WTC11 (cell line): ENCODE measurements around the gene OSTM1. TPM values are rescaled to one million over a fixed set of nuclear protein-coding genes. Genes with fewer than 3 reads are reported as not detected.

Experiments
- ATAC-seq: fragments of 200-7000 bp; cut with Tn5 transposase; 2 replicates; pipeline ENCODE4 v1.10.0; 2021; ENCODE audit warnings: mild to moderate bottlenecking, moderate library complexity
- CTCF ChIA-PET: fragments of 300-600 bp; sonication (Branson Sonifier 250); formaldehyde crosslinking; loops from one replicate; lab custom pipeline; 2021; ENCODE audit warnings: antibody characterized with exemption; lab: Charles Lee
- POLR2A ChIA-PET: fragments of 350-600 bp; sonication (Branson Sonifier 250); formaldehyde crosslinking; loops from one replicate; lab custom pipeline; 2021; ENCODE audit warnings: antibody characterized with exemption; lab: Charles Lee
- DNase-seq: peaks from one replicate; pipeline ENCODE4 v3.0.0; 2021; ENCODE audit warnings: low spot score
- H3K27ac Mint-ChIP-seq: 2 replicates; pipeline ENCODE4 v1.8.0; 2021; ENCODE audit warnings: mixed read lengths
- H3K27me3 Mint-ChIP-seq: 2 replicates; pipeline ENCODE4 v1.8.0; 2021; ENCODE audit warnings: low read depth, mild to moderate bottlenecking, moderate library complexity, mixed read lengths
- H3K36me3 Mint-ChIP-seq: 2 replicates; pipeline ENCODE4 v1.8.0; 2021; ENCODE audit warnings: mixed read lengths
- H3K4me1 Mint-ChIP-seq: 2 replicates; pipeline ENCODE4 v1.8.0; 2022; ENCODE audit warnings: mixed read lengths
- H3K4me3 Mint-ChIP-seq: 2 replicates; pipeline ENCODE4 v1.8.0; 2021; ENCODE audit warnings: mild to moderate bottlenecking, moderate library complexity, mixed read lengths
- H3K9me3 Mint-ChIP-seq: 2 replicates; pipeline ENCODE4 v1.8.0; 2021; ENCODE audit warnings: mixed read lengths
- AR ChIP-seq: fragments of 250-450 bp; sonication (Bioruptor Pico); IDR thresholded peaks from 2 replicates; pipeline ENCODE4 v1.9.0; 2021; ENCODE audit warnings: mild to moderate bottlenecking
- ATF1 ChIP-seq: sonication (generic); formaldehyde crosslinking; IDR thresholded peaks from 2 replicates; pipeline ENCODE4 v1.8.1; 2023; ENCODE audit warnings: mild to moderate bottlenecking, moderate library complexity, missing genetic modification reagents
- ELF4 ChIP-seq: sonication (generic); formaldehyde crosslinking; IDR thresholded peaks from 2 replicates; pipeline ENCODE4 v1.8.1; 2022; ENCODE audit warnings: low read depth, mild to moderate bottlenecking, moderate library complexity, missing genetic modification reagents
- FOXJ3 ChIP-seq: sonication (generic); formaldehyde crosslinking; IDR thresholded peaks from 2 replicates; pipeline ENCODE4 v1.9.0; 2021; ENCODE audit warnings: missing genetic modification reagents, mild to moderate bottlenecking, borderline replicate concordance
- FOXP4 ChIP-seq: sonication (generic); formaldehyde crosslinking; IDR thresholded peaks from 2 replicates; pipeline ENCODE4 v1.8.0; 2022; ENCODE audit warnings: mild to moderate bottlenecking, missing genetic modification reagents
- JUN ChIP-seq: sonication (generic); formaldehyde crosslinking; IDR thresholded peaks from 2 replicates; pipeline ENCODE4 v1.8.0; 2023; ENCODE audit warnings: mild to moderate bottlenecking, missing genetic modification reagents
- MLX ChIP-seq: sonication (generic); formaldehyde crosslinking; IDR thresholded peaks from 2 replicates; pipeline ENCODE4 v1.8.1; 2023; ENCODE audit warnings: mild to moderate bottlenecking, missing genetic modification reagents, moderate library complexity
- MXD4 ChIP-seq: fragments of 250-450 bp; sonication (Bioruptor Pico); IDR thresholded peaks from 2 replicates; pipeline ENCODE4 v1.8.0; 2021; ENCODE audit warnings: mild to moderate bottlenecking, moderate library complexity, borderline replicate concordance
- NR1H2 ChIP-seq: sonication (generic); formaldehyde crosslinking; IDR thresholded peaks from 2 replicates; pipeline ENCODE4 v1.9.0; 2021; ENCODE audit warnings: mild to moderate bottlenecking, moderate library complexity, missing genetic modification reagents
- NR2C2 ChIP-seq: sonication (generic); formaldehyde crosslinking; IDR thresholded peaks from 2 replicates; pipeline ENCODE4 v1.8.0; 2022; ENCODE audit warnings: mild to moderate bottlenecking, missing genetic modification reagents
- ZNF232 ChIP-seq: sonication (generic); formaldehyde crosslinking; IDR thresholded peaks from 2 replicates; pipeline ENCODE4 v1.8.0; 2022; ENCODE audit warnings: mild to moderate bottlenecking, missing genetic modification reagents
- ZNF416 ChIP-seq: fragments of 250-450 bp; sonication (Bioruptor Pico); IDR thresholded peaks from 2 replicates; pipeline ENCODE4 v1.9.0; 2021; ENCODE audit warnings: mild to moderate bottlenecking, inconsistent platforms
- ZNF671 ChIP-seq: fragments of 250-450 bp; sonication (Bioruptor Pico); IDR thresholded peaks from 2 replicates; pipeline ENCODE4 v1.8.0; 2021; ENCODE audit warnings: mild to moderate bottlenecking
- total RNA-seq: library from RNA; stranded (reverse); gene quantifications from 3 replicates; pipeline ENCODE4 v1.2.3, GENCODE V29; 2021
- TF ChIP-seq, protein P1 (sequence below): fragments of 250-450 bp; sonication (Bioruptor Pico); IDR thresholded peaks from 2 replicates; pipeline ENCODE4 v1.9.0; 2021; ENCODE audit warnings: mild to moderate bottlenecking, borderline replicate concordance
- TF ChIP-seq, protein P2 (sequence below): fragments of 250-450 bp; sonication (Bioruptor Pico); IDR thresholded peaks from 2 replicates; pipeline ENCODE4 v1.9.0; 2021; ENCODE audit warnings: mild to moderate bottlenecking
- TF ChIP-seq, protein P3 (sequence below): sonication (generic); formaldehyde crosslinking; IDR thresholded peaks from 2 replicates; pipeline ENCODE4 v1.8.1; 2023; ENCODE audit warnings: mild to moderate bottlenecking, missing genetic modification reagents
- TF ChIP-seq, protein P4 (sequence below): sonication (generic); formaldehyde crosslinking; IDR thresholded peaks from 2 replicates; pipeline ENCODE4 v1.8.0; 2023; ENCODE audit warnings: mild to moderate bottlenecking, missing genetic modification reagents
- TF ChIP-seq, protein P5 (sequence below): fragments of 250-450 bp; sonication (Bioruptor Pico); IDR thresholded peaks from 2 replicates; pipeline ENCODE4 v1.8.0; 2021; ENCODE audit warnings: mild to moderate bottlenecking

Gene OSTM1
- total RNA-seq, 1 experiment from 2014 or later = 34.1 TPM

DNA sequence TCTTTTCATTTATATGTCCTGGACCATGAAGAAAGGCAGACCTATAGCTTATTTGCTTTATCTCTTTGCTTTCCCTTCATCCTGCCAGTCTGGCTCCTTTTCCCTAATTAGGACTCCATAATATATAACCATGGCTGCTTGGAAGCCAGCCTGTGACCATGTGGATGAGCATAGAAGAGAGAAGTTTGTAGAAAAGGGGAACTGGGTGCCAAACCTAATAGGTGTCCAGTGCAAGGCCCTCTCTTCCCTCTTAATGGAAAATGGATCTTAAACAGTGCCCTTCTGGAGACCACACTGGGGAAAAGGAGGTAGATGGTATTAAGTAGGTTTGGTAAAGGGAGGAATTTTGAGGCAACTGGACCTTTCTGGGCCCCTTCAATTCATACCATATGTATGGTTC is 16.7 kb upstream of the OSTM1 start:
- H3K27ac Mint-ChIP-seq = no peak overlapping the region
- ChIA-PET POLR2A (no interaction called here), CTCF (no interaction called here)
- H3K36me3 Mint-ChIP-seq = no peaks in the 10 kb centered on the region
- no peak for TF ChIP-seq ZNF232 (CRISPR knock-in tag)
- no peak for TF ChIP-seq MLX (CRISPR knock-in tag)
- no peak for TF ChIP-seq NR2C2 (CRISPR knock-in tag)
- TF ChIP-seq AR (CRISPR knock-in tag) = no peak
- TF ChIP-seq, protein P1, sequence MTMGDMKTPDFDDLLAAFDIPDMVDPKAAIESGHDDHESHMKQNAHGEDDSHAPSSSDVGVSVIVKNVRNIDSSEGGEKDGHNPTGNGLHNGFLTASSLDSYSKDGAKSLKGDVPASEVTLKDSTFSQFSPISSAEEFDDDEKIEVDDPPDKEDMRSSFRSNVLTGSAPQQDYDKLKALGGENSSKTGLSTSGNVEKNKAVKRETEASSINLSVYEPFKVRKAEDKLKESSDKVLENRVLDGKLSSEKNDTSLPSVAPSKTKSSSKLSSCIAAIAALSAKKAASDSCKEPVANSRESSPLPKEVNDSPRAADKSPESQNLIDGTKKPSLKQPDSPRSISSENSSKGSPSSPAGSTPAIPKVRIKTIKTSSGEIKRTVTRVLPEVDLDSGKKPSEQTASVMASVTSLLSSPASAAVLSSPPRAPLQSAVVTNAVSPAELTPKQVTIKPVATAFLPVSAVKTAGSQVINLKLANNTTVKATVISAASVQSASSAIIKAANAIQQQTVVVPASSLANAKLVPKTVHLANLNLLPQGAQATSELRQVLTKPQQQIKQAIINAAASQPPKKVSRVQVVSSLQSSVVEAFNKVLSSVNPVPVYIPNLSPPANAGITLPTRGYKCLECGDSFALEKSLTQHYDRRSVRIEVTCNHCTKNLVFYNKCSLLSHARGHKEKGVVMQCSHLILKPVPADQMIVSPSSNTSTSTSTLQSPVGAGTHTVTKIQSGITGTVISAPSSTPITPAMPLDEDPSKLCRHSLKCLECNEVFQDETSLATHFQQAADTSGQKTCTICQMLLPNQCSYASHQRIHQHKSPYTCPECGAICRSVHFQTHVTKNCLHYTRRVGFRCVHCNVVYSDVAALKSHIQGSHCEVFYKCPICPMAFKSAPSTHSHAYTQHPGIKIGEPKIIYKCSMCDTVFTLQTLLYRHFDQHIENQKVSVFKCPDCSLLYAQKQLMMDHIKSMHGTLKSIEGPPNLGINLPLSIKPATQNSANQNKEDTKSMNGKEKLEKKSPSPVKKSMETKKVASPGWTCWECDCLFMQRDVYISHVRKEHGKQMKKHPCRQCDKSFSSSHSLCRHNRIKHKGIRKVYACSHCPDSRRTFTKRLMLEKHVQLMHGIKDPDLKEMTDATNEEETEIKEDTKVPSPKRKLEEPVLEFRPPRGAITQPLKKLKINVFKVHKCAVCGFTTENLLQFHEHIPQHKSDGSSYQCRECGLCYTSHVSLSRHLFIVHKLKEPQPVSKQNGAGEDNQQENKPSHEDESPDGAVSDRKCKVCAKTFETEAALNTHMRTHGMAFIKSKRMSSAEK (CRISPR knock-in tag) = no peak
- no peak for TF ChIP-seq NR1H2 (CRISPR knock-in tag)
- TF ChIP-seq ZNF416 (CRISPR knock-in tag) = no peak
- no peak overlapping the region for H3K4me3 Mint-ChIP-seq
- DNase-seq (no peak), ATAC-seq (no peak)
- H3K27me3 Mint-ChIP-seq = no peaks in the 10 kb centered on the region
- peaks cover 12% of the 10 kb centered on the region for H3K4me1 Mint-ChIP-seq
- no peaks in the 10 kb centered on the region for H3K9me3 Mint-ChIP-seq

DNA sequence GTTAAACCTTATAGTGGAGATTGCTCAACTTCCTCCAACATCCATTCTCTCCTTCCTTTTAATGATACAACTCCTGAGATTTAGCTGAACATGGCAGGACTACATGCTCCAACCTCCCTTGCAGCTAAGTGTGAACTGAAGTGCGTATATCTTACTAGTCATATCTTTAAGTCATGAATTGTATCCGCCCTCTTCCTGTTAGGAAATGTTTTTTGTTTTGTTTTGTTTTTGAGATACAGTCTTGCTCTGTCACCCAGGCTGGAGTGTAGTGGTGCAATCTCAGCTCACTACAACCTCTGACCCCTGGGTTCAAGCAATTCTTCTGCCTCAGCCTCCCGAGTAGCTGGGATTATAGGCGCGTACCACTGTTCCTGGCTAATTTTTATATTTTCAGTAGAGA is 8.8 kb upstream of the OSTM1 start:
- no peak for DNase-seq
- Mint-ChIP-seq H3K27ac (no peak overlapping the region), H3K4me3 (no peak overlapping the region), H3K27me3 (no peaks in the 10 kb centered on the region), H3K36me3 (no peaks in the 10 kb centered on the region), H3K4me1 (peaks cover 33% of the 10 kb centered on the region), H3K9me3 (no peaks in the 10 kb centered on the region)
- ChIA-PET CTCF (no interaction called here), POLR2A (no interaction called here)
- ATAC-seq = no peak
- no peak for TF ChIP-seq ATF1 (CRISPR knock-in tag)
- TF ChIP-seq ZNF232 (CRISPR knock-in tag) = no peak
- no peak for TF ChIP-seq FOXP4
- no peak for TF ChIP-seq ZNF671 (CRISPR knock-in tag)
- TF ChIP-seq, protein P2, sequence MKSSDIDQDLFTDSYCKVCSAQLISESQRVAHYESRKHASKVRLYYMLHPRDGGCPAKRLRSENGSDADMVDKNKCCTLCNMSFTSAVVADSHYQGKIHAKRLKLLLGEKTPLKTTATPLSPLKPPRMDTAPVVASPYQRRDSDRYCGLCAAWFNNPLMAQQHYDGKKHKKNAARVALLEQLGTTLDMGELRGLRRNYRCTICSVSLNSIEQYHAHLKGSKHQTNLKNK (CRISPR knock-in tag) = no peak
- no peak for TF ChIP-seq MXD4
- TF ChIP-seq, protein P3, sequence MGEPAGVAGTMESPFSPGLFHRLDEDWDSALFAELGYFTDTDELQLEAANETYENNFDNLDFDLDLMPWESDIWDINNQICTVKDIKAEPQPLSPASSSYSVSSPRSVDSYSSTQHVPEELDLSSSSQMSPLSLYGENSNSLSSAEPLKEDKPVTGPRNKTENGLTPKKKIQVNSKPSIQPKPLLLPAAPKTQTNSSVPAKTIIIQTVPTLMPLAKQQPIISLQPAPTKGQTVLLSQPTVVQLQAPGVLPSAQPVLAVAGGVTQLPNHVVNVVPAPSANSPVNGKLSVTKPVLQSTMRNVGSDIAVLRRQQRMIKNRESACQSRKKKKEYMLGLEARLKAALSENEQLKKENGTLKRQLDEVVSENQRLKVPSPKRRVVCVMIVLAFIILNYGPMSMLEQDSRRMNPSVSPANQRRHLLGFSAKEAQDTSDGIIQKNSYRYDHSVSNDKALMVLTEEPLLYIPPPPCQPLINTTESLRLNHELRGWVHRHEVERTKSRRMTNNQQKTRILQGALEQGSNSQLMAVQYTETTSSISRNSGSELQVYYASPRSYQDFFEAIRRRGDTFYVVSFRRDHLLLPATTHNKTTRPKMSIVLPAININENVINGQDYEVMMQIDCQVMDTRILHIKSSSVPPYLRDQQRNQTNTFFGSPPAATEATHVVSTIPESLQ (CRISPR knock-in tag) = no peak
- no peak for TF ChIP-seq FOXJ3 (CRISPR knock-in tag)
- TF ChIP-seq JUN (CRISPR knock-in tag) = no peak
- TF ChIP-seq, protein P4, sequence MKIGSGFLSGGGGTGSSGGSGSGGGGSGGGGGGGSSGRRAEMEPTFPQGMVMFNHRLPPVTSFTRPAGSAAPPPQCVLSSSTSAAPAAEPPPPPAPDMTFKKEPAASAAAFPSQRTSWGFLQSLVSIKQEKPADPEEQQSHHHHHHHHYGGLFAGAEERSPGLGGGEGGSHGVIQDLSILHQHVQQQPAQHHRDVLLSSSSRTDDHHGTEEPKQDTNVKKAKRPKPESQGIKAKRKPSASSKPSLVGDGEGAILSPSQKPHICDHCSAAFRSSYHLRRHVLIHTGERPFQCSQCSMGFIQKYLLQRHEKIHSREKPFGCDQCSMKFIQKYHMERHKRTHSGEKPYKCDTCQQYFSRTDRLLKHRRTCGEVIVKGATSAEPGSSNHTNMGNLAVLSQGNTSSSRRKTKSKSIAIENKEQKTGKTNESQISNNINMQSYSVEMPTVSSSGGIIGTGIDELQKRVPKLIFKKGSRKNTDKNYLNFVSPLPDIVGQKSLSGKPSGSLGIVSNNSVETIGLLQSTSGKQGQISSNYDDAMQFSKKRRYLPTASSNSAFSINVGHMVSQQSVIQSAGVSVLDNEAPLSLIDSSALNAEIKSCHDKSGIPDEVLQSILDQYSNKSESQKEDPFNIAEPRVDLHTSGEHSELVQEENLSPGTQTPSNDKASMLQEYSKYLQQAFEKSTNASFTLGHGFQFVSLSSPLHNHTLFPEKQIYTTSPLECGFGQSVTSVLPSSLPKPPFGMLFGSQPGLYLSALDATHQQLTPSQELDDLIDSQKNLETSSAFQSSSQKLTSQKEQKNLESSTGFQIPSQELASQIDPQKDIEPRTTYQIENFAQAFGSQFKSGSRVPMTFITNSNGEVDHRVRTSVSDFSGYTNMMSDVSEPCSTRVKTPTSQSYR (CRISPR knock-in tag) = no peak
- TF ChIP-seq ELF4 (CRISPR knock-in tag) = no peak
- TF ChIP-seq, protein P5, sequence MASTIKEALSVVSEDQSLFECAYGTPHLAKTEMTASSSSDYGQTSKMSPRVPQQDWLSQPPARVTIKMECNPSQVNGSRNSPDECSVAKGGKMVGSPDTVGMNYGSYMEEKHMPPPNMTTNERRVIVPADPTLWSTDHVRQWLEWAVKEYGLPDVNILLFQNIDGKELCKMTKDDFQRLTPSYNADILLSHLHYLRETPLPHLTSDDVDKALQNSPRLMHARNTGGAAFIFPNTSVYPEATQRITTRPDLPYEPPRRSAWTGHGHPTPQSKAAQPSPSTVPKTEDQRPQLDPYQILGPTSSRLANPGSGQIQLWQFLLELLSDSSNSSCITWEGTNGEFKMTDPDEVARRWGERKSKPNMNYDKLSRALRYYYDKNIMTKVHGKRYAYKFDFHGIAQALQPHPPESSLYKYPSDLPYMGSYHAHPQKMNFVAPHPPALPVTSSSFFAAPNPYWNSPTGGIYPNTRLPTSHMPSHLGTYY (CRISPR knock-in tag) = no peak
